Bronchial epithelial cell (primary cell): ENCODE measurements around the gene PIK3AP1. TPM values are rescaled to one million over a fixed set of nuclear protein-coding genes. Genes with fewer than 3 reads are reported as not detected.
A peak's percentile ranks its signal among the peaks of the same experiment; 100 is the strongest.

Source experiments
- DNase-seq: peaks from one replicate; pipeline ENCODE4 v3.0.0-alpha.2; 2010; ENCODE audit warnings: low read depth
- FAIRE-seq: peaks from 2 replicates; lab custom pipeline; 2011; peaks lifted over from hg19 to GRCh38; lab: Jason Lieb, UNC
- H3K27me3 ChIP-seq: 2 replicates; pipeline ENCODE4 v1.5.1; 2011; ENCODE audit warnings: low read length; ENCODE audit not compliant: control insufficient read depth, insufficient read depth
- H3K36me3 ChIP-seq: 2 replicates; pipeline ENCODE4 v1.5.1; 2011; ENCODE audit warnings: low read length; ENCODE audit not compliant: control insufficient read depth, insufficient read depth
- H3K4me3 ChIP-seq: 2 replicates; pipeline ENCODE4 v1.5.1; 2011; ENCODE audit warnings: mild to moderate bottlenecking, low read depth, low read length, control low read depth
- total RNA-seq: library from RNA; depleted of rRNA; stranded (reverse); fragments of >200 nt; gene quantifications from 2 replicates; pipeline ENCODE4 v1.2.1, GENCODE V29; 2014
- TF ChIP-seq, protein P1 (sequence below): IDR thresholded peaks from 2 replicates; pipeline ENCODE4 v1.5.1; 2011; ENCODE audit warnings: mild to moderate bottlenecking, moderate library complexity, low read length, control low read depth, inconsistent platforms; ENCODE audit not compliant: insufficient read depth, severe bottlenecking

Gene PIK3AP1
- total RNA-seq, 1 donor from 2014 or later: 2.1 TPM

DNA sequence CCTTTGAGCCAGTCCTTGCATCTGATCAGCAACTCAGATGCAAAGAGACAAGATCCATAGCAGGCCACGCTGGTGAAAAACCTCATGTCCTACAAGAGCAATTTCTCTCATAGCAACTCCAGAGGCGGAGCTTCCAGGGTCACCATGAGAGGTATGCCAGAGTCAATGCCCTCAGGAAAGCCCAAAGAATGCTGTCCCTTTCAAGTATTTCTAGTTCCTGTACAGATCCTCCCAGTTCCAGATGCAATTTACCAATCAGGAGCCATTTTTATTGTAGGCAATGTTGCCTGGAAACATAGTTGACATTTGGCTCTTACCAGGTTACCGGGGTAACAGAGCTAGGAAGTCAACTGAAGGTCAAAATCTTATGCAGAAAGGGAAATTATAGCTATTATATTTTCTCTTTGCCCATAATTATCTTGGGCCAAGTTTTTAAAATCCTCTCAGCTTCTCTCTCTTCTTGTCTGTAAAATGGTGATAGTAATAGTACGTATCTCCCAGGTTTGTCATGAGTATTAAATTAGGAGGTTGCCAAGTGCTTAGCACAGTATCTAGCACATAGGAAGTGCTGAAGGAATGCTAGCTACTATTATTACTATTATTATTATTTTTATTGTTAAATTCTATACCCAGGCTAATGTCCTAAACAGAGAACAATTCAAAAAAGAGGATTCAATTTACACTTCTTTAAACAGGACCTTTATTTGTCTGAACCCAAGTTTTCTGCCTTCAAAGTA lies 87.2 kb downstream of the PIK3AP1 start:
- TF ChIP-seq, protein P1, sequence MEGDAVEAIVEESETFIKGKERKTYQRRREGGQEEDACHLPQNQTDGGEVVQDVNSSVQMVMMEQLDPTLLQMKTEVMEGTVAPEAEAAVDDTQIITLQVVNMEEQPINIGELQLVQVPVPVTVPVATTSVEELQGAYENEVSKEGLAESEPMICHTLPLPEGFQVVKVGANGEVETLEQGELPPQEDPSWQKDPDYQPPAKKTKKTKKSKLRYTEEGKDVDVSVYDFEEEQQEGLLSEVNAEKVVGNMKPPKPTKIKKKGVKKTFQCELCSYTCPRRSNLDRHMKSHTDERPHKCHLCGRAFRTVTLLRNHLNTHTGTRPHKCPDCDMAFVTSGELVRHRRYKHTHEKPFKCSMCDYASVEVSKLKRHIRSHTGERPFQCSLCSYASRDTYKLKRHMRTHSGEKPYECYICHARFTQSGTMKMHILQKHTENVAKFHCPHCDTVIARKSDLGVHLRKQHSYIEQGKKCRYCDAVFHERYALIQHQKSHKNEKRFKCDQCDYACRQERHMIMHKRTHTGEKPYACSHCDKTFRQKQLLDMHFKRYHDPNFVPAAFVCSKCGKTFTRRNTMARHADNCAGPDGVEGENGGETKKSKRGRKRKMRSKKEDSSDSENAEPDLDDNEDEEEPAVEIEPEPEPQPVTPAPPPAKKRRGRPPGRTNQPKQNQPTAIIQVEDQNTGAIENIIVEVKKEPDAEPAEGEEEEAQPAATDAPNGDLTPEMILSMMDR: no peak
- no peaks in the 10 kb centered on the region for H3K36me3 ChIP-seq
- no peak for DNase-seq
- FAIRE-seq: no peak
- peaks cover 3% of the 10 kb centered on the region for H3K27me3 ChIP-seq
- no peak overlapping the region for H3K4me3 ChIP-seq

- Histone ChIP-seq H3K4me3 (no peak overlapping the region), H3K27me3 (peaks cover 2% of the 10 kb centered on the region), H3K36me3 (no peaks in the 10 kb centered on the region)
- DNase-seq (no peak), FAIRE-seq (no peak)
- TF ChIP-seq, protein P1: no peak
These were observed 93.0 kb downstream of the PIK3AP1 start for GRCh38 chr10:96627292-96627691.

DNA sequence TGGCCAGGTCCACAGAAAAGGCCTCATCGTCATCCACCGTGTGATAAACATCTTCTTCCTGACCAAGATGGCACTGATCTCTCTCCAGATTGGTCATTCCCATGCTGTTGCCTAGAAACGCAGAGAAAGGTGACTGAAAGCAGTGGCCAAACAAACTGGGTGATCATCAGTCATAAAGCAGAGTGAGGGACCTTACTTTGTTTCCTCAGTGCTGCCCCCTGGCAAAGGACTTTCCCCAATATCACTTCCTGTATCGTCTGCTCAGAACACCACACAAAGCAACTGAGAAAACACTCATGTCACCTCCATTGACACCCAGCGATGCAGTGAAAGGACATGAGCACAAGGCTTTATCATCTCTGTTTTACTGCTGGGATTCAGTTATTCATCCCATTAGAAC lies 93.5 kb downstream of the PIK3AP1 start:
- DNase-seq: no peak
- TF ChIP-seq, protein P1: no peak
- Histone ChIP-seq H3K4me3 (no peak overlapping the region), H3K36me3 (no peaks in the 10 kb centered on the region), H3K27me3 (peaks cover 2% of the 10 kb centered on the region)
- FAIRE-seq: peak; percentile 7

DNA sequence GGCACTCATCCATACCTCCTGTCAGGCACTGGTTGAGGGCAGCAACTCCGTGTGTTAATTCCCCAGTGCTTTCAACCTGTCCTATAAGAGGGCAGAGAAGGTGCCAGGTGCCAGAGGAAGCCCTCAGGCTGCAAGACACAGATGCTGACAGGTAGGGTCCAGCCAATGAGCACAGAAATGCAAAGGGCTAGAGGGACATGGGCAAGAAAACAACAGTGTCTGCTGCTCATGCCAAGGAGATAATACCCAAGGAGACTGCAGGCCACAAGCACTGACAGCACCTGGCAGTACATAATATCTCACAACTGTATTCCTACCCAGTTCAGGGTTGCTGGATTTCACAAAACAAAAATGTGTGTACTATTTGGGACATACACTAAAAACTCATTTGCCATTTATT lies 95.1 kb downstream of the PIK3AP1 start:
- no peak overlapping the region for H3K4me3 ChIP-seq
- TF ChIP-seq, protein P1: no peak

GRCh38 chr10:96622013-96622787 lies 98.1 kb downstream of the PIK3AP1 start:
- Histone ChIP-seq H3K4me3 (no peak overlapping the region), H3K36me3 (no peaks in the 10 kb centered on the region), H3K27me3 (peaks cover 2% of the 10 kb centered on the region)
- no peak for DNase-seq
- TF ChIP-seq, protein P1: no peak
- no peak for FAIRE-seq

More for the DNA sequence above, 95.1 kb downstream of the PIK3AP1 start:
- Histone ChIP-seq H3K27me3 (peaks cover 2% of the 10 kb centered on the region), H3K36me3 (no peaks in the 10 kb centered on the region)
- FAIRE-seq (no peak), DNase-seq (no peak)
